Activated CD4-positive, alpha-beta memory T cell treated with anti-CD3 and anti-CD28 coated beads, Interleukin-2, amount 10 ng/mL, durations not matched to agents 7 days and 5 days (primary cell): ENCODE results near the gene PSME1. TPM values are rescaled to one million over a fixed set of nuclear protein-coding genes. Genes with fewer than 3 reads are reported as not detected.

Source experiments
- CTCF ChIA-PET: fragments of 350-600 bp; sonication (Branson Sonifier 250); formaldehyde crosslinking; loops from one replicate; lab custom pipeline; 2021; ENCODE audit warnings: antibody characterized with exemption, inconsistent platforms; lab: Charles Lee
- POLR2A ChIA-PET: fragments of 350-600 bp; sonication (Branson Sonifier 250); formaldehyde crosslinking; loops from one replicate; lab custom pipeline; 2021; ENCODE audit warnings: antibody characterized with exemption; lab: Charles Lee
- DNase-seq: peaks from one replicate; pipeline ENCODE4 v3.0.0-alpha.2; 2020
- H3K27ac Mint-ChIP-seq: one replicate; pipeline ENCODE4 v1.8.0; 2021; ENCODE audit warnings: mild to moderate bottlenecking, mixed read lengths
- H3K27me3 Mint-ChIP-seq: one replicate; pipeline ENCODE4 v1.8.0; 2021; ENCODE audit warnings: mixed read lengths
- H3K36me3 Mint-ChIP-seq: one replicate; pipeline ENCODE4 v1.8.0; 2021; ENCODE audit warnings: low read depth, mixed read lengths
- H3K4me1 Mint-ChIP-seq: one replicate; pipeline ENCODE4 v1.8.0; 2021; ENCODE audit warnings: mixed read lengths
- H3K4me3 Mint-ChIP-seq: one replicate; pipeline ENCODE4 v1.8.0; 2021; ENCODE audit warnings: mild to moderate bottlenecking, mixed read lengths
- H3K9me3 Mint-ChIP-seq: one replicate; pipeline ENCODE4 v1.8.0; 2021; ENCODE audit warnings: mixed read lengths
- total RNA-seq, 2 experiments: library from RNA; stranded (reverse); gene quantifications; one replicate each; pipeline ENCODE4 v1.2.3, GENCODE V29; 2021

PSME1 gene
- total RNA-seq, 2 experiments from 2014 or later: 391 to 397 TPM

DNA sequence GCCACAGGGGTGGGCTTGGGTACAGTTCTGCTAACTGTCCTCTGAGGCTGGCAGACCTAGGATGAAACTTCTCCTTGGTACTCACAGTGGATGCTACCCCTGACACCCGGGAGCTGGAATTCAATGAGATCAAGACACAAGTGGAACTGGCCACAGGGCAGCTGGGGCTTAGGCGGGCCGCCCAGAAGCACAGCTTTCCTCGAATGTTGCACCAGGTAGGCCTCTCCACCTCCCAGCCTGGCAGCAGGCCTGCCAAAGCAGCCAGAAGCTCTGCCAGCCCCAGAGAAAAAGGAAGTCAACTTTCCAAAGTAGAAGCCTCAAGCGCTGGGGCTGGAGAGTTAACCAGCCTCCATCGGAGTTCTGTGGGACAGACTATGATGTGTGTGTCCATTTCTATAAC is 18.8 kb upstream of the PSME1 start:
- no peaks in the 10 kb centered on the region for H3K9me3 Mint-ChIP-seq
- no peak for DNase-seq
- no peaks in the 10 kb centered on the region for H3K27me3 Mint-ChIP-seq
- H3K4me3 Mint-ChIP-seq: no peak overlapping the region
- H3K27ac Mint-ChIP-seq: no peak overlapping the region
- ChIA-PET POLR2A (interaction anchor here (1.4 to 12.4 kb wide), 6 partner anchors 10 to 44 kb away, joined by 3 to 448 read pairs (median 68); partner anchors contain the start of genes EMC9, FITM1, IRF9 and PCK2), CTCF (interaction anchor here (1.3 to 4.5 kb wide), 3 partner anchors 27 to 216 kb away, joined by 4 to 35 read pairs (median 5); partner anchors contain the start of gene IRF9)
- peaks cover 57% of the 10 kb centered on the region for H3K36me3 Mint-ChIP-seq
- H3K4me1 Mint-ChIP-seq: peaks cover 33% of the 10 kb centered on the region

DNA sequence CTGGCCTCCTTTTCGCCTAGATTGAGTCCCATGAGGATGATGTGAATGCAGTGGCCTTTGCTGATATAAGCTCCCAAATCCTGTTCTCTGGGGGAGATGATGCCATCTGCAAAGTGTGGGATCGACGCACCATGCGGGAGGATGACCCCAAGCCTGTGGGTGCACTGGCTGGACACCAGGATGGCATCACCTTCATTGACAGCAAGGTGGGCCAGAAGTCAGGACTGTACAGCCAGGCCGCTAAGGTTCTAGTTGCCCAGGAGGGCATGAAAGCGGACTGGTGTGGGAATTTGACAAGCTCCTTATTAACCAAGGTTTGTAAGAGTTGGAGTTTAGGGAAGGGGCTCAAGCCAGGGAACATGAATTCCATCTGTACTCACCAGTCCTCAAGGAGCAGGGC is 16.3 kb upstream of the PSME1 start:
- Mint-ChIP-seq H3K27ac (no peak overlapping the region), H3K36me3 (peaks cover 76% of the 10 kb centered on the region), H3K9me3 (no peaks in the 10 kb centered on the region), H3K27me3 (no peaks in the 10 kb centered on the region), H3K4me3 (no peak overlapping the region), H3K4me1 (peaks cover 33% of the 10 kb centered on the region)
- ChIA-PET POLR2A (interaction anchor here (12.4 kb wide), 1 partner anchor 19 kb away, joined by 448 read pairs; the partner anchor contains the start of genes EMC9, FITM1, PSME1 and PSME2), CTCF (interaction anchor here (1.2 to 2.0 kb wide), 2 partner anchors 24 to 62 kb away, joined by 3 to 4 read pairs; no protein-coding TSS in a partner anchor)
- no peak for DNase-seq

DNA sequence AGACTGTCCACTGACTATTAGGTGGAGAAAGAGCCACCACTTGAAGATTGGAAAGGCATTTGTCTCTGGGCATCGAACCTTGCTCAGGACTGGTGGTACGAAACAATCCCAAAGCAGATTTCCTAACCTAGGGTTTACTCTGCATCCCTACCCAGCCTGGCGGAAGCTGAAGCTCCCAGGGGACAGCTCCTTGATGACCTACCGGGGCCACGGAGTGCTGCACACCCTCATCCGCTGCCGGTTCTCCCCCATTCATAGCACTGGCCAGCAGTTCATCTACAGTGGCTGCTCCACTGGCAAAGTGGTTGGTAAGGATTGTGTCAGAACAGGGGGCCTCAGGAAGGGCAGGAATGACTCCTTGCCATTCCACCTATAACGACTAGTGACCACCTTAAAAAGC is 14.8 kb upstream of the PSME1 start:
- no peak overlapping the region for H3K4me3 Mint-ChIP-seq
- peaks cover 20% of the 10 kb centered on the region for H3K4me1 Mint-ChIP-seq
- H3K27me3 Mint-ChIP-seq: no peaks in the 10 kb centered on the region
- H3K27ac Mint-ChIP-seq: no peak overlapping the region
- POLR2A ChIA-PET: interaction anchor here (1.2 to 12.4 kb wide), 2 partner anchors 18 to 40 kb away, joined by 3 to 448 read pairs; partner anchors contain the start of genes EMC9, FITM1, IRF9 and PSME1
- CTCF ChIA-PET: no interaction called here
- DNase-seq: no peak
- peaks cover 71% of the 10 kb centered on the region for H3K36me3 Mint-ChIP-seq
- no peaks in the 10 kb centered on the region for H3K9me3 Mint-ChIP-seq

DNA sequence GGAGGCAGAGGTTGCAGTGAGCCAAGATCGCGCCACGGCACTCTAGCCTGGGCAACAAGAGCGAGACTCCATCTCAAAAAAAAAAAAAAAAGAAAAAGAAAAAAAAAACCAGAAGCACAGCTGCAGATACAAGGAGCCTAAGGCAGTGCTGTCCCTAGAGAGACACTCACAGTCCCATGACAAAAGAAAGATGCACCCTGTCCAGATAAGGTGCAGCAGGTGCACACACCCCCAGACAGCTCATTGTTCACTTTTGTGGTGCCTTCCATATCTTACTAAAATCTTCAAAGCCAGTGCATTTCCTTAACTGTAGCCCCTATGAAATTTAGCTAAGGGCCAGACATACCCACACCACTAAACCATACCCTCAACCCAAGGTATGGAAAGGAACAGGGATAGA is 13.6 kb upstream of the PSME1 start:
- Mint-ChIP-seq H3K36me3 (peaks cover 61% of the 10 kb centered on the region), H3K4me3 (no peak overlapping the region), H3K27me3 (no peaks in the 10 kb centered on the region), H3K9me3 (no peaks in the 10 kb centered on the region), H3K27ac (no peak overlapping the region), H3K4me1 (peaks cover 10% of the 10 kb centered on the region)
- no peak for DNase-seq
- ChIA-PET CTCF (interaction anchor here (1.2 kb wide), 1 partner anchor 39 kb away, joined by 4 read pairs; the partner anchor contains the start of gene IRF9), POLR2A (interaction anchor here (1.2 to 12.4 kb wide), 3 partner anchors 8 to 39 kb away, joined by 3 to 448 read pairs (median 44); partner anchors contain the start of genes DCAF11, EMC9, FITM1 and IRF9)

DNA sequence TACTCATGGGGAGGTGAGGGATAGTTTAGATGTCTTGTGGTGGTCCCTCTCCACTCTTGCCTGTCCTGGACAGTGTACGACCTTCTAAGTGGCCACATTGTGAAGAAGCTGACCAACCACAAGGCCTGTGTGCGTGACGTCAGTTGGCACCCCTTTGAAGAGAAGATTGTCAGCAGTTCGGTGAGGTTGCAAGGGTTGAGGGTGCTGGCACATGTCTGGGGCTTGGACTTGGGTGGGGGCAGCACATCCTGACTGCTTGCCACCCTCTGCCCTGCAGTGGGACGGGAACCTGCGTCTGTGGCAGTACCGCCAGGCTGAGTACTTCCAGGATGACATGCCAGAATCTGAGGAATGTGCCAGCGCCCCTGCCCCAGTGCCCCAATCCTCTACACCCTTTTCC is 13.1 kb upstream of the PSME1 start:
- no peaks in the 10 kb centered on the region for H3K27me3 Mint-ChIP-seq
- CTCF ChIA-PET: interaction anchor here (1.2 kb wide), 1 partner anchor 38 kb away, joined by 4 read pairs; the partner anchor contains the start of gene IRF9
- H3K36me3 Mint-ChIP-seq: peaks cover 56% of the 10 kb centered on the region
- POLR2A ChIA-PET: interaction anchor here (6.2 to 12.4 kb wide), 2 partner anchors 8 to 16 kb away, joined by 44 to 448 read pairs; partner anchors contain the start of genes DCAF11, EMC9, FITM1 and NRL
- no peak overlapping the region for H3K4me3 Mint-ChIP-seq
- H3K4me1 Mint-ChIP-seq: peaks cover 5% of the 10 kb centered on the region
- H3K27ac Mint-ChIP-seq: no peak overlapping the region
- DNase-seq: no peak
- no peaks in the 10 kb centered on the region for H3K9me3 Mint-ChIP-seq

DNA sequence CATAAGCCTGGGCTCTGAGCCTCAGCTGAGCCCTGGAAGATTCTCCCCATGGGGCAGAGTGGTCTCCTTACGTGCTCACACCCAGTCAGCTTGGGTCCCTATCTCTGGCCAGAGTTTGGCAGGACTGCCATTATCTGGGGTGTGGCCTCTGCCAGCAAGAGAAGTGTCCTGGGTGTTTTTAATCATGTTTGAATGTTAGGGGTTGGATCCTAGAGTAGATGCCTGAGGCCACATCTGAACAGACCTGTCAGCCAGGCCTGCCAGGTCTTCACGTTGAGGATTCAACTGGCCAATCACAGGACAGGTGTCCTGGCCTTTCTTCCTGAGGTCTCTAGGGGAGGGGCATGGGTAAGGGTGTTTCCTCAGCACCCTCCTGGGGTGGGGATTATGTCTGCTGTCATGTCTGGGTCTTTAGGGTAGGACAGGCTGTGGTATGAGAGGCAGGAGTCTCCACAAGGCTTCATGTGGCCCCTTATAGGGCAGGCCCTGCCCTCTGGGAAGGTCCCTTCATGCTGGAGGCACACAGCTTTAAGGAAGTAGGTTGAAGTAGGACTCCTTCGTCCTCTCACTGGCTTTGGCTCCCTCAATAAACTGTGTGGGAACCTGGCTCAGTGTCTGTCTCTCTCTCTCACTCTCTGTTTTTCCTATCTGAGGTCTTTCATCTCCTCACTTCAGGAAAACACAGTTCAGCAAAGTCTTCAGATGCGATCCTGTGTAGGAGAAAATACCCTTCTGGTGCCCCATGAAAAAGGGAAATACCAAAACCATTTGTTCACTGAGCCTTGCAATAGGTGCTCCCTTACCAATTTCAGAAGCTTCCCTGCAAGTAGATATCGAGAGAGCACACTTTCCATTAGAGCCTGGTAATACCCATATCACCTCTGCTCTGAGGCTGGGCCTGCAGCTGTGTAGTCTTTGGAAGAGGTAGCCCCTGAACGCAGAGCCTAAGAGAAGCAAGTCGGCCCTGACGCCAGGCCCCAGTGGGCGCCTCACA is 12.3 kb upstream of the PSME1 start:
- H3K27me3 Mint-ChIP-seq: no peaks in the 10 kb centered on the region
- no peaks in the 10 kb centered on the region for H3K9me3 Mint-ChIP-seq
- no peak overlapping the region for H3K27ac Mint-ChIP-seq
- H3K36me3 Mint-ChIP-seq: peaks cover 48% of the 10 kb centered on the region
- POLR2A ChIA-PET: interaction anchor here (4.7 to 12.4 kb wide), 3 partner anchors 9 to 37 kb away, joined by 15 to 448 read pairs (median 44); partner anchors contain the start of genes DCAF11, EMC9, FITM1 and IRF9
- H3K4me1 Mint-ChIP-seq: no peaks in the 10 kb centered on the region
- CTCF ChIA-PET: interaction anchor here (1.1 to 1.5 kb wide), 3 partner anchors 9 to 15 kb away, joined by 3 to 5 read pairs (median 4); partner anchors contain the start of genes DCAF11, NRL and PSME1
- no peak for DNase-seq
- no peak overlapping the region for H3K4me3 Mint-ChIP-seq

DNA sequence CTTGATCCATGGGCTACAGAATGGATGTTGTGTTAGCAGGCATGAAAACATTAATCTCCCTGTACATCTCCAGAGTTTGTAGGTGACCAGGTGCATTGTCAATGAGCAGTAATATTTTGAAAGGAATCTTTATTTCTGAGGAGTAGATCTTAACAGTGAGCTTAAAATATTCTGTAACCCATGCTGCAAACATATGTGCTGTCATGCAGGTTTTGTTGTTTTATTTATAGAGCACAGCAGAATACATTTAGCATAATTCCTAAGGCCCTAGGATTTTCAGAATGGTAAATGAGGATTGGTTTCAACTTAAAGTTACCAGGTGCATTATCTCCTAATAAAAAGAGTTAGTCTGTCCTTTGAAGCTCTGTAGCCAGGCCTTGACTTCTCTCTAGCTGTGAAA is 9.1 kb upstream of the PSME1 start:
- no peak overlapping the region for H3K27ac Mint-ChIP-seq

DNA sequence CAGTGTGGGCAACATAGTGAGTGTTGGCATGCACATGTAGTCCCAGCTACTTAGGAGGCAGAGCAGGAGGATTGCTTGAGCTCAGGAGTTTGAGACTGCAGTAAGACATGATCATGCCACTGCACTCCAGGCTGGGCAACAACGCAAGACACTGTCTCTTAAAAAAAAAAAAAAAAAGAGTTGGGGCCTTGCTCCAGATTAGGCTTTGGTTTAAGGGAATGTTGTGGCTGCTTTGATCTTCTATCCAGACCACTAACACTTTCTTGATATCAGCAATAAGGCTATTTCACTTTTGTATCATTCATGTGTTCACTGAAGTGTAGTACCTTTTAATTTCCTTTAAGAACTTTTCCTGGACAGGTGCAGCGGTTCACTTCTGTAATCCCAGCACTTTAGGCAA is 8.3 kb upstream of the PSME1 start:
- ChIA-PET POLR2A (interaction anchor here (2.5 to 6.2 kb wide), 4 partner anchors 10 to 34 kb away, joined by 14 to 44 read pairs (median 15); partner anchors contain the start of genes DCAF11, EMC9, IRF9 and NRL), CTCF (interaction anchor here (0.9 to 1.9 kb wide), 2 partner anchors 8 to 12 kb away, joined by 3 to 5 read pairs; partner anchors contain the start of gene PSME1)
- peaks cover 23% of the 10 kb centered on the region for H3K36me3 Mint-ChIP-seq
- no peak overlapping the region for H3K4me3 Mint-ChIP-seq
- no peak overlapping the region for H3K27ac Mint-ChIP-seq
- H3K9me3 Mint-ChIP-seq: no peaks in the 10 kb centered on the region
- peaks cover 7% of the 10 kb centered on the region for H3K4me1 Mint-ChIP-seq
- H3K27me3 Mint-ChIP-seq: no peaks in the 10 kb centered on the region
- no peak for DNase-seq

More for the DNA sequence above, 9.1 kb upstream of the PSME1 start:
- peaks cover 23% of the 10 kb centered on the region for H3K36me3 Mint-ChIP-seq
- peaks cover 2% of the 10 kb centered on the region for H3K4me1 Mint-ChIP-seq
- ChIA-PET CTCF (interaction anchor here (0.7 to 1.9 kb wide), 5 partner anchors 9 to 145 kb away, joined by 3 to 6 read pairs (median 5); partner anchors contain the start of genes DCAF11, NRL and PSME1), POLR2A (interaction anchor here (1.2 to 6.2 kb wide), 6 partner anchors 9 to 34 kb away, joined by 3 to 44 read pairs (median 14); partner anchors contain the start of genes DCAF11, EMC9, IRF9 and NRL)
- no peak for DNase-seq
- no peak overlapping the region for H3K4me3 Mint-ChIP-seq
- no peaks in the 10 kb centered on the region for H3K9me3 Mint-ChIP-seq
- H3K27me3 Mint-ChIP-seq: no peaks in the 10 kb centered on the region

DNA sequence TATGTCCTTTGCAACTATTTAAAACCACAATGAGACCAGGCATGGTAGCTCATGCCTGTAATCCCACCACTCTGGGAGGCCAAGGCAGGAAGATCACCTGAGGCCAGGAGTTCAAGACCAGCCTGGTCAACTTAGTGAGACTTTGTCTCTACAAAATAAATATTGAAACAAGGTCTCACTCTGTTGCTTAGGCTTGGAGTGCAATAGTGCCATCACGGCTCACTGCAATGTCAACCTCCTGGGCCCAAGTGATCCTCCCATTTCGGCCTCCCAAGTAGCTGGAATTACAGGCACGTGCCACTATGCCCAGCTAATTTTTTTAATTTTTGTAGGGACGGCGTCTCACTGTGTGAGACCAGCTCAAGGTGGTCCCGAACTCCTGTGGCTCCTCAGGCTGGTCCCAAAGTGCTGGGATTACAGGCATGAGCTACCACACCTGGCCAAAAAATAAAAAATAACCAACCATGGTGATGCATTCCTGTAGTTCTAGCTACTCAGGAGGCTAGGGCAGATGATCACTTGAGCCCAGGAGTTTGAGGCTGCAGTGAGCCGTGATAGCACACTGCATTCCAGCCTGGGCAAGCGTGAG is 6.5 kb upstream of the PSME1 start:
- POLR2A ChIA-PET: interaction anchor here (0.8 to 21.4 kb wide), 4 partner anchors 10 to 36 kb away, joined by 3 to 448 read pairs (median 4); partner anchors contain the start of genes DCAF11, IRF9, NRL and PCK2
- H3K4me1 Mint-ChIP-seq: peaks cover 12% of the 10 kb centered on the region
- no peak for DNase-seq
- no peaks in the 10 kb centered on the region for H3K27me3 Mint-ChIP-seq
- H3K36me3 Mint-ChIP-seq: peaks cover 8% of the 10 kb centered on the region
- H3K9me3 Mint-ChIP-seq: no peaks in the 10 kb centered on the region
- CTCF ChIA-PET: no interaction called here
- H3K27ac Mint-ChIP-seq: no peak overlapping the region
- H3K4me3 Mint-ChIP-seq: no peak overlapping the region

DNA sequence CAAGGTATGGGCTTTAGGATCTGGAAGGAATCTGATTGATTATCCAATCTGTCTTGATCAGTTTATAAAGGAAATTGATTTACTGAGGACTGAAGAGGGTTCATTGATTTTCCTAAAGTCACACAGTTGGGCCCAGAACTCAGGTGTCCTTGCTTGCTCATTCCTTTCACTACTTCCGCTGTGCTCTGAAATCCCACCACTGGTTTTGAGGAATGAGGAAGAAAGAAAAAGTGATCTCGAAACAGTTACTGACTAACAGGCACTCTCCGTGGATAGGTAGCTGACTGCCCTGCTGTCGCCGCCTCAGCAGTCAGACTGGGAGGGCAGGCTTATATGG is 5.6 kb upstream of the PSME1 start, which contains the start of gene FITM1:
TSS of gene FITM1 (plus strand) at position 280 of the 337 bp plus-strand sequence. CDS start 905 bp downstream, outside the sequence.
- Mint-ChIP-seq H3K4me1 (peaks cover 17% of the 10 kb centered on the region), H3K9me3 (no peaks in the 10 kb centered on the region), H3K27me3 (no peaks in the 10 kb centered on the region), H3K4me3 (no peak within 1 kb of the TSS), H3K27ac (no peak within 1 kb of the TSS), H3K36me3 (peaks cover 5% of the 10 kb centered on the region)
- ChIA-PET POLR2A (interaction anchor here (0.8 to 21.4 kb wide), 3 partner anchors 10 to 31 kb away, joined by 3 to 448 read pairs (median 4); partner anchors contain the start of genes DCAF11, IRF9 and NRL), CTCF (no interaction called here)
- no peak for DNase-seq

DNA sequence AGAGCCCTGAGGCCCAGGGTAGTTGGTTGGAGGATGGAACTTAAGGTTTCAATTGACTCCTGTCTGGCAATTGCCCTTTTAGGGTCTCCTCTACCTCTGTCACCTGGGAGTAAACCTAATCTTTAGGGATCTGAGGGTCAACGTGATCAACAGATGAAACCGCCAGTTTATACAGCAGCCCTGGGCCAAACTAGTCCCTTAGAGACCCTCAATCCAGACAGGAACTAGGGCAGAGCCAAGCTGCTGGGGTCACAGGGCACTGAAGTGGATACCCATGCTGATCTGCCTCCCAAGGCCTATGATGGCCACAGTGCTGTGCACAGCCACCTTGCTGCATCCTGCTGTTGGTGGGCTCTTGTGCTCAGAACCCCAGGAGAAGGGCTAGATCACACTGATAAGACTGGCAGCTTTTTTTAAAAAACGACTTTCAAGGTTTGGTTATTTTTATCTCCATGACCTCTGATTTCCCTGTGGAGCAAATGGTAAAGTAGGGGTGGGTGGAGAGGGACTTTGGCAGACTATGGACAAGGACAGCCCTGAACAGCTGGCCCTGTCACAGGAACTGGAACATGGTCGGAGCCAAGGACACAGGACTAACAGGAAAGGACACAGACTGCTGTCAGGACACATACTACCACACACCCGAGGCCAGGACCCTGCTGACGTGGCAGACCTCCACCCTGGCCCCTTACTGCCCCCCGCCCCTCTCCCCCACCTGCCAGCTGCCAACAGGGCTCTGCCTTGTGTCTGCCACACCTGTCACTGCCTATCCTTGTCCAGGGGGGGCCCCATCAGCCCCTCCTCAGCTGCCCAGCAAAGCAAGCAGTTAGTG is 5.1 kb upstream of the PSME1 start:
- ChIA-PET POLR2A (interaction anchor here (0.8 to 21.4 kb wide), 4 partner anchors 10 to 73 kb away, joined by 3 to 448 read pairs (median 4); partner anchors contain the start of genes DCAF11, IRF9 and NRL), CTCF (no interaction called here)
- no peak for DNase-seq
- H3K9me3 Mint-ChIP-seq: no peaks in the 10 kb centered on the region
- peaks cover 5% of the 10 kb centered on the region for H3K36me3 Mint-ChIP-seq
- H3K4me3 Mint-ChIP-seq: no peak overlapping the region
- H3K4me1 Mint-ChIP-seq: peaks cover 19% of the 10 kb centered on the region
- no peak overlapping the region for H3K27ac Mint-ChIP-seq
- H3K27me3 Mint-ChIP-seq: no peaks in the 10 kb centered on the region
